Stimulated activated CD8-positive, alpha-beta memory T cell treated with anti-CD3 and anti-CD28 coated beads, Interleukin-4, amount 100 ng/mL, for 4 hours (primary cell): ENCODE data around the gene ACADM.
A peak's percentile ranks its signal among the peaks of the same experiment; 100 is the strongest.
"Not testable (repeated sequence)": the region's sequence is repeated elsewhere in the genome, so short reads cannot be mapped to it uniquely, and the experiment has no call there.

ENCODE experiments used
- DNase-seq, 2 donors: peaks; one replicate each; pipeline ENCODE4 v3.0.0-alpha.2; 2020; ENCODE audit warnings: low read depth in 2 of 2, low spot score in 1 of 2

Gene ACADM

GRCh38 chr1:75736016-75736415 is 11.5 kb downstream of the ACADM start:
- no peak for DNase-seq

DNA sequence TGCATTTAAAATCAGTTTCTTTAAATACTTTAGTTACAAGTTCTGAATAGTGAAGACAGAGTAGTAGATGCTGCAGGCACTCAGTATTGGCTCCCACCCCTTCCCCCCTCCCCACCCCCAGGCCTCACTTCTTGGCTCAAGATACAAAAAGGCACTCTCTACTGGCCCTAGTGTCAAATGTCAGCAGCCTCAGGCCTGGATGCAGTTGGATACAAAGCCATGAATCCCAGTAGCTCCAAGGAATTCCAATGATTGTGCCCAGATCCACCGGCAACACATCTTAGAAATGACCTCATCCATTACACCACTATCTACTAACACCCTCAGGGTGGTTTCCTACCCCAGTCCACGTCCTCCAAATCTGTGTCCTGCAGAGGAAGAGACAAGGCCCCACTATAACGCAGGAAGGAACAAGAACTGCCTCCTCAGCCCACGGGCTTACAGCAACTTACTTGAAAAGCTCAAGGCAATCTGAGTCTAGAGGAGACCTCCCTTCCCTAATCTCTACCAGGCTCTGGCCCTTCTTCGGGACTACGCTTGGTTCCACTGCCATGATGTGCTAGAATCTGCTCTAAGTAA is 17.6 kb downstream of the ACADM start:
- DNase-seq, result no peak

DNA sequence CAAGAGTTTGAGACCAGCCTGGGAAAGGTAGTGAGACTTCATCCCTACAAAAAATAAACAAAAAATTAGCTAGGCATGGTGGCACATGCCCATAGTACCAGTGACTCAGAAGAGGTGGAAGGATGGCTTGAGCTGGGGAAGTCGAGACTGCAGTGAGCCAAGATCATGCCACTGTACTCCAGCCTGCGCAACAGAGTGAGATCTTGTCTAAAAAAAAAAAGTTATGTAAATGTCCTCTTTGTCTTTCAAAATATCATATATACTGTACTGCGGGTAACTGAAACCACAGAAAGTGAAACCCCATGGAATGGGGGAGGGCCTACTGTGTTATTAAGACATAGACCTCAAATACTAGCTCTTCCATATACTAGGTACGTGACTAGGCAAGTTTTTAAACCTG is 20.8 kb downstream of the ACADM start:
- no peak for DNase-seq

DNA sequence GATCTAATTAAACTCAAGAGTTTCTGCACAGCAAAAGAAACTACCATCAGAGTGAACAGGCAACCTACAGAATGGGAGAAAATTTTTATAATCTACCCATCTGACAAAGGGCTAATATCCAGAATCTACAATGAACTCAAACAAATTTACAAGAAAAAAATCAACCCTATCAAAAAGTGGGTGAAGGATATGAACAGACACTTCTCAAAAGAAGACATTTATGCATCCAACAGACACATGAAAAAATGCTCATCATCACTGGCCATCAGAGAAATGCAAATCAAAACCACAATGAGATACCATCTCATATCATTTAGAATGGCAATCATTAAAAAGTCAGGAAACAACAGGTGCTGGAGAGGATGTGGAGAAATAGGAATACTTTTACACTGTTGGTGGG is 32.7 kb downstream of the ACADM start:
- DNase-seq, result not testable (repeated sequence)

DNA sequence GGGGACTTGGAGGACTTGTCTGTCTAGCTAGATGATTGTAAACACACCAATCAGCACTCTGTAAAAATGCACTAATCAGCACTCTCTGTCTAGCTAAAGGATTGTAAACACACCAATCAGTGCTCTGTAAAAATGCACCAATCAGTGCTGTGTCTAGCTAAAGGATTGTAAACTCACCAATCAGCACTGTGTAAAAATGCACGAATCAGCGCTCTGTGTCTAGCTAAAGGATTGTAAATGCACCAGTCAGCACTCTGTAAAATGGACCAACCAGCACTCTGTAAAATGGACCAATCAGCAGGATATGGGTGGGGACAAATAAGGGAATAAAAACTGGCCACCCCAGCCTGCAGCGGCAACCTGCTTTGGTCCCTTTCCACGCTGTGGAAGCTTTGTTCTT is 34.0 kb downstream of the ACADM start:
- DNase-seq, result not testable (repeated sequence)

- DNase-seq, result no peak
Measured at GRCh38 chr1:75764057-75764655, 39.6 kb downstream of the ACADM start.

- DNase-seq, result no peak
Measured at GRCh38 chr1:75765697-75766355, 41.3 kb downstream of the ACADM start.

DNA sequence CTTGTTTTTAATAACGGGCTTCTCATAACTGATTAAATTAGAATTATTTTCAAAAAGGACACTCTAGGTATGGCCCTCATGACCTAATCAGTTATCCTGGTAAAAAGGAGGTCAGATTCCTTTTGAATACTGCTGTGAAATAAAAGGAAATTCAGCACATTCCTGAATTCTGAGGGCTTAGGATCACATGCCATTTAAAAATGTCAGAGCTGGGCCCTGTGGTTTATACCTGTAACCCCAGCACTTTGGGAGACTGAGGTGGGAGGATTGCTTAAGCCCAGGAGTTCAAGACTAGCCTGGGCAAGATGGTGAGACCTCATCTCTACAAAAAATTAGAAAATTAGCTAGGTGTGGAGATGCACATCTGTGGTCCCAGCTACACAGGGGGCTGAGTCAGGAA is 43.5 kb downstream of the ACADM start:
- no peak for DNase-seq

DNA sequence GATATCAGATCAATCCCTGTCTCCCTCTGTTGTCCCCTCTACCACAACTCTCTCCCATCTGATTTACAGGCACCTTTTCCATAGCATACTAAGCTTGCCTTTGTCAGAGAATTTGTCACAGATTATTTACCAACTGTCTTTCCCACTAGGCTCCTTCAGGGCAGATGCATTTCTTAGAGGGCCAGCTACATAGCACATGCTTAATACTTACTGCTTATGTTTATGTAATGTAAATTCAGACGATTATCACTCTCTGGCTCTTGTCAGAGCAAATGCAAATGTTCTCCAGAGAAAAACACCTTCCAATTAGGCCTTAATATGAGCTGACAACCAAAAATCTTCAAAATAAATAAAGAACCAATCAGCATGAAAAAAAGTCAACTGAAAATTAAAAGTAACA is 46.3 kb downstream of the ACADM start:
- no peak for DNase-seq

DNA sequence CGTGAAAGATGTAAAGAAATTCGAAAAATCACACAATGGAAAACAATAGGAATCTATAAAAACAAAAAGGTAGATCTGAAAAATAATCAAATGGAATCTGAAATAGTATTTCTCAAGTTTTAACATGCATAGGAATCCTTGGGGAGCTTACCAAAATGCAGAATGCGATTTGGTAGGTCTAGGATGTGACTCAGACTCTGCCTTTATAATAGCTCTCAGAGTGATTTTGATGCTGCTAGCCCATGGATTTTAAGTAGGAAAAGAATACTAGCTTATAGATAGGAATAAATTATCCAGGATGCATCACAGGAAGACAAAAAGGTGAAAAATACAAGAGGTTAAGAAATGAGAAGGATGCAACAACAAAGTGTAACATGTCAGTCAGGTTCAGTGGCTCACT is 47.5 kb downstream of the ACADM start:
- DNase-seq, result no peak

GRCh38 chr1:75777812-75778211 is 53.3 kb downstream of the ACADM start:
- DNase-seq, result not testable (repeated sequence)

- not testable (repeated sequence) for DNase-seq
Measured at GRCh38 chr1:75778694-75779093, 54.2 kb downstream of the ACADM start.

DNA sequence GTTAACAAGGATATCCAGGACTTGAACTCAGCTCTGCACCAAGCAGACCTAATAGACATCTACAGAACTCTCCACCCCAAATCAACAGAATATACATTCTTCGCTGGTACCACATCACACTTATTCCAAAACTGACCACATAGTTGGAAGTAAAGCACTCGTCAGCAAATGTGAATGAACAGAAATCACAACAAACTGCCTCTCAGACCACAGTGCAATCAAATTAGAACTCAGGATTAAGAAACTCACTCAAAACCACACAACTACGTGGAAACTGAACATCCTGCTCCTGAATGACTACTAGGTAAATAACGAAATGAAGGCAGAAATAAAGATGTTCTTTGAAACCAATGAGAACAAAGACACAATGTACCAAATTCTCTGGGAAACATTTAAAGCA is 55.7 kb downstream of the ACADM start:
- not testable (repeated sequence) for DNase-seq

DNA sequence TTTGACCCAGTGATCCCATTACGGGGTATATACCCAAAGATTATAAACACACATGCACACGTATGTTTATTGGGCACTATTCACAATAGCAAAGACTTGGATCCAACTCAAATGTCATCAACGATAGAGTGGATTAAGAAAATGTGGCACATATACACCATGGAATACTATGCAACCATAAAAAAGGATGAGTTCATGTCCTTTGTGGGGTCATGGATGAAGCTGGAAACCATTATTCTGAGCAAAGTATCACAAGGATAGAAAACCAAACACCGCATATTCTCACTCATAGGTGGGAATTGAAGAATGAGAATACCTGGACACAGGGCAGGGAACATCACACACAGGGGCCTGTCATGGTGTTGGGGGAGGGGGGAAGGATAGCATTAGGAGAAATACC is 59.4 kb downstream of the ACADM start:
- not testable (repeated sequence) for DNase-seq

DNA sequence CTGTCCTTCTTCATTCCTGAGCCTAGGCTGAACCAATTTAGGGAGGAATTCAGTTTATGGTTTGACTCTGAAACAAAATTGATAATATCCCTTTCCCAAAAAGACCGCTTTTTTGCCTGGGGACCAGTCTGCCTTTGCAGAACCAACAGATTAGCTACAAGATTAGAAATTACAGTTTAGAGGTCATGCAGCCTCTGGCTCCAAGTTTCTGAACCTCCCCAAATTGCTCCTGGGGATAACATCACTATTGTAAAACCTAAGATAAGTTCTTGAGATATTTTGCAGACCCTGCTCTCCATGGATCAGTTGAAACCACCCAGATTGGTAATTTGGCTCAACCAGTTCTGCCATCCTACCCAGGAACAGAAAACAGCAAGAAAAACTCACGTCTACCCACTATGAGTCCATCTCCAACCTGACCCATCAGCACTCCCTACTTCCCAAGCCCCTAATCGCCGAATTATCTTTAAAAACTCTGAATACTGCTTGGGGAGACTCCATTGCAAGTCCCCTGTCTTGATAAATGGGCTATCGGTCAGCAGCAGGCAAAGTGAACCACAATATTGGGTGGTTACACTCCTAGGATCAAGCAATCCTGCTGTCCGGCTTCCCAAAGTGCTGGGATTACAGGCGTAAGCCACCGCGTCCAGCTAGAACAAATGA is 60.9 kb downstream of the ACADM start:
- DNase-seq, result no peak

GRCh38 chr1:75785983-75786853 is 61.7 kb downstream of the ACADM start, which contains the start of gene RABGGTB:
RABGGTB (plus strand) TSS chr1:75786256; CDS start chr1:75786272, 16 bp downstream.
- DNase-seq, result peak; percentile 84 to 85

GRCh38 chr1:75786901-75787493 is 62.5 kb downstream of the ACADM start:
- DNase-seq, result no peak

DNA sequence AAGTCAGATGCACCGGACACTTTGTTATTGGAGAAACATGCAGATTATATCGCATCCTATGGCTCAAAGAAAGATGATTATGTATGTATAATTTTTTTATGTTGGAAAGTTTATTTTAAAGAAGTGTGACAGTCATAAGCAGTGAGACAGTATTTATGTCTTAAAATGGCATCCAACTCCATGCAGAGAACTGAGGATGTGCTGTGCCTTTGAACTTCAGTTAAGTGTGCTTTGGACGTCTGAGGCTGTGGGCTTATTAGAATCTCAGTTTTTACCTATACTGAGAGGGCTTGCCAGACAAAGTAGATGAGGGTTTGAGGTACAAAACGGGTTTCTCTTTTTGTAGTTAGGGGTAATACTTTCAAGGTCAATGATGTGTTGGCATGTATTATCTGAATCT is 63.0 kb downstream of the ACADM start:
- DNase-seq, result no peak

- DNase-seq, result no peak
Measured at GRCh38 chr1:75789988-75790387, 65.5 kb downstream of the ACADM start.

DNA sequence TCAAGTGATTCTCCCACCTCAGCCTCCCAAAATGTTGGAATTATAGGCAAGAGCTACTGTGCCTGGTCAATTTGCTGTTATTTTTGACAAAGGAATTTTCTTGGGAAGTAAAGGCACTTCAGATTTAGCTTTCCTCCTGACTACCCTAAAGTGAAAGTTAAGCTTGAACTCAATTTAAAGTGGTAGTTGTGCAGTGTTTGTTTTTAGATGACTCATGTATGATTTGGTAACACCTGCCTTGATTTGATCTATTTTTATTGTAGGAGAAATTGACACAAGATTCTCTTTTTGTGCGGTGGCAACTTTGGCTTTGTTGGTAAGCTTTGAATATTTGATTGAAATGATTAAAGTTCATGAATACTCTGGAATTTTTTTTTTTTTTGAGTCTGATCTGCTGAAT is 66.5 kb downstream of the ACADM start:
- DNase-seq, result no peak

GRCh38 chr1:75792091-75792490 is 67.6 kb downstream of the ACADM start:
- no peak for DNase-seq
